ENCODE data around the gene DSCAM. TPM values are rescaled to one million over a fixed set of nuclear protein-coding genes. Genes with fewer than 3 reads are reported as not detected.

Gene DSCAM
- total and polyA plus RNA-seq, 2 donors (not counting 3 experiments of a cell fraction or from before 2014, with no cell fraction given): not detected

GRCh38 chr21:40846103-40846502, 855 bp downstream of the DSCAM start:
- no peak for FAIRE-seq
- H3K9me3 ChIP-seq (replicated peaks; ENCODE audit: control insufficient read depth, insufficient read depth, low read length): no peaks in the 10 kb centered on the region
- H3K9ac ChIP-seq (replicated peaks; ENCODE audit: extremely low read depth, insufficient read depth, low read length): no peak overlapping the region
- no peak for TF ChIP-seq FOS (IDR thresholded peaks at IDR 0.05; ENCODE audit: borderline replicate concordance, insufficient read depth, low read length)
- no peak for TF ChIP-seq MYC (IDR thresholded peaks at IDR 0.05; ENCODE audit: low read depth, low read length)
- TF ChIP-seq CTCF (IDR thresholded peaks at IDR 0.05; ENCODE audit: extremely low read depth in 1 of 2, insufficient read depth in 1 of 2, low read depth in 1 of 2, low read length in 2 of 2): no peak
- TF ChIP-seq, protein P1, sequence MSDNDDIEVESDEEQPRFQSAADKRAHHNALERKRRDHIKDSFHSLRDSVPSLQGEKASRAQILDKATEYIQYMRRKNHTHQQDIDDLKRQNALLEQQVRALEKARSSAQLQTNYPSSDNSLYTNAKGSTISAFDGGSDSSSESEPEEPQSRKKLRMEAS (IDR thresholded peaks at IDR 0.05; ENCODE audit: insufficient read depth, insufficient read length): no peak
- no peak for TF ChIP-seq POLR2A (IDR thresholded peaks at IDR 0.05; ENCODE audit: low read depth, low read length)
- no peak for TF ChIP-seq GATA2 (IDR thresholded peaks at IDR 0.05; ENCODE audit: insufficient read depth, insufficient read length, low read depth, low read length)
- TF ChIP-seq POLR2AphosphoS5 (IDR thresholded peaks at IDR 0.05; ENCODE audit: insufficient read depth, low read depth, low read length): no peak
- no peak for TF ChIP-seq JUN (IDR thresholded peaks at IDR 0.05; ENCODE audit: borderline replicate concordance, insufficient read depth, insufficient read length, low read depth)
- TF ChIP-seq EZH2 (IDR thresholded peaks at IDR 0.05; ENCODE audit: borderline replicate concordance, low read depth, low read length, severe bottlenecking): no peak
- DNase-seq (ENCODE audit: low read depth, low spot score): no peak
- CTCF ChIA-PET: no interaction called here
- intact Hi-C loops (cut with micrococcal nuclease) (no loop called here), dilution Hi-C loops (cut with MboI; ENCODE audit: extremely low pct_ligation_motif_present, low sequenced_read_pairs) (no loop called here)
- no TSS peak for BruUV-seq (replicated peaks)
- H3K27me3 ChIP-seq (ENCODE audit: control insufficient read depth in 2 of 2, insufficient read depth in 2 of 2, low read length in 2 of 2): no peaks in the 10 kb centered on the region
- no peak overlapping the region for H3K4me3 ChIP-seq (replicated peaks in 1 of 3; ENCODE audit: insufficient read depth in 1 of 3, low read depth in 1 of 3, low read length in 3 of 3)
- H3K79me2 ChIP-seq (ENCODE audit: control insufficient read depth, insufficient read depth, low read length): no peaks in the 10 kb centered on the region
- H3K36me3 ChIP-seq (ENCODE audit: control insufficient read depth in 2 of 2, extremely low read depth in 1 of 2, insufficient read depth in 2 of 2, low read length in 2 of 2): no peaks in the 10 kb centered on the region
- POLR2A ChIA-PET: no interaction called here
- H4K20me1 ChIP-seq (replicated peaks; ENCODE audit: control insufficient read depth, extremely low read depth, insufficient read depth, low read length): no peaks in the 10 kb centered on the region
- H2AFZ ChIP-seq (ENCODE audit: low read depth, low read length): no peak overlapping the region
- no peaks in the 10 kb centered on the region for H3K4me1 ChIP-seq (ENCODE audit: control insufficient read depth, extremely low read depth, insufficient read depth, low read length)
- no peak overlapping the region for H3K27ac ChIP-seq (ENCODE audit: insufficient read depth, low read depth, low read length)
- H3K4me2 ChIP-seq (ENCODE audit: insufficient read depth, low read length): no peak overlapping the region
- no peaks in the 10 kb centered on the region for H3K9me1 ChIP-seq (replicated peaks; ENCODE audit: control insufficient read depth, extremely low read depth, insufficient read depth, low read length)
